BLaER1 (cell line): ENCODE measurements around the gene NR6A1.

Source experiments
- H3K27ac ChIP-seq: shearing (Covaris generic); formaldehyde crosslinking; 2 replicates; pipeline ENCODE4 v1.8.1; 2022
- H3K27me3 ChIP-seq: shearing (Covaris generic); formaldehyde crosslinking; 2 replicates; pipeline ENCODE4 v1.8.1; 2022
- H3K36me3 ChIP-seq: shearing (Covaris generic); formaldehyde crosslinking; 2 replicates; pipeline ENCODE4 v1.8.1; 2022
- H3K4me1 ChIP-seq: shearing (Covaris generic); formaldehyde crosslinking; 2 replicates; pipeline ENCODE4 v1.8.1; 2022
- H3K4me2 ChIP-seq: shearing (Covaris generic); formaldehyde crosslinking; 2 replicates; pipeline ENCODE4 v1.8.1; 2022
- H3K4me3 ChIP-seq: shearing (Covaris generic); formaldehyde crosslinking; 2 replicates; pipeline ENCODE4 v1.8.1; 2022
- H3K9ac ChIP-seq: shearing (Covaris generic); formaldehyde crosslinking; 2 replicates; pipeline ENCODE4 v1.8.1; 2022
- H3K9me3 ChIP-seq: shearing (Covaris generic); formaldehyde crosslinking; 2 replicates; pipeline ENCODE4 v1.8.1; 2022
- H4K20me1 ChIP-seq: shearing (Covaris generic); formaldehyde crosslinking; 2 replicates; pipeline ENCODE4 v1.8.1; 2022
- Cebpa-rat ChIP-seq: shearing (Covaris generic); IDR thresholded peaks from 2 replicates; pipeline ENCODE4 v1.8.1; 2022

NR6A1 gene

DNA sequence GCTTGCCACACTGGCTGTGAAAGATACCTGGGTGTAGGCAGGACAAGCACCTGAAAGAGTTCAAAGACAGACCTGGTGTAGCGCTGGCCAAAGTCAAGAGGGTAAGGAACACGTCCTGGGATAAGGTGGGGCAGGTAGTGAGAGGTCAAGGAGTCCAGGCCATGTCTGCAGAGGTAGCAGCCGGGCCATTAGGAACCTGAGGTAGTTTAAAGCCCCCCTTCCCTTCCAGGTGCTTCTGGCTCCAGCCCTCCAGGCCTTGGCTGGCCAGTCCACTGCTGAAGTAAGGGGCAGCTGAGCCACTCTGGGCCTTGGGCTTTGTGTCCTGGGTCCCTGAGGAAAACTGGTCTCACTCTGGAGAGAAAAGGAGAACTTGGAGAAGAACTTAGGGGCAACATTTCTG lies 250.0 kb downstream of the NR6A1 start:
- Histone ChIP-seq H4K20me1 (no peaks in the 10 kb centered on the region), H3K4me2 (no peak overlapping the region), H3K27me3 (no peaks in the 10 kb centered on the region), H3K36me3 (no peaks in the 10 kb centered on the region), H3K4me3 (no peak overlapping the region), H3K9ac (no peak overlapping the region), H3K9me3 (no peaks in the 10 kb centered on the region), H3K4me1 (no peaks in the 10 kb centered on the region), H3K27ac (no peak overlapping the region)
- no peak for TF ChIP-seq Cebpa-rat

DNA sequence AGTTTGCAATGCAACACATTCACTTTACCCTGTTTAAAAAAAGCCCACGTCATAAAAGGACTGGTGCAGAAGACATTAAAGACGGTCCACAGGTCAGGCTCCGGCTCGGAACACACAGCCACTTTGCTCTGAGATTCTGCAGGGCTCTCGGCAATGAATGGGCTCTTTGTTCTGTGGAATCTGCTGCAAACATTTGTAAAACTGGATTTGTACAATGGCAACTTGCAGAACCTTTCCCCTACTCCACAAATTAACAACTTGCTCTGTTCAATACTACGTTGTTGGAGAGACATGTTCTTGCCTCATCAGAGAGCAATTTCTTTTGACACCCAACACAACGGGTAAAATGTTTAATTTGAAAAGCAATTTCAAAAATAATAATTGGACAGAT lies 250.9 kb downstream of the NR6A1 start:
- Histone ChIP-seq H3K4me1 (no peaks in the 10 kb centered on the region), H3K9me3 (no peaks in the 10 kb centered on the region), H3K4me3 (no peak overlapping the region), H3K4me2 (no peak overlapping the region), H3K27me3 (no peaks in the 10 kb centered on the region), H3K36me3 (no peaks in the 10 kb centered on the region), H3K27ac (no peak overlapping the region), H4K20me1 (no peaks in the 10 kb centered on the region), H3K9ac (no peak overlapping the region)
- TF ChIP-seq Cebpa-rat = no peak

- H4K20me1 ChIP-seq = no peaks in the 10 kb centered on the region
- no peak overlapping the region for H3K9ac ChIP-seq
- H3K4me1 ChIP-seq = peaks cover 9% of the 10 kb centered on the region
- H3K9me3 ChIP-seq = no peaks in the 10 kb centered on the region
- no peak overlapping the region for H3K4me2 ChIP-seq
- no peaks in the 10 kb centered on the region for H3K36me3 ChIP-seq
- no peak for TF ChIP-seq Cebpa-rat
- no peak overlapping the region for H3K27ac ChIP-seq
- H3K4me3 ChIP-seq = no peak overlapping the region
- no peaks in the 10 kb centered on the region for H3K27me3 ChIP-seq
These were observed 253.0 kb downstream of the NR6A1 start for GRCh38 chr9:124518116-124518515.

DNA sequence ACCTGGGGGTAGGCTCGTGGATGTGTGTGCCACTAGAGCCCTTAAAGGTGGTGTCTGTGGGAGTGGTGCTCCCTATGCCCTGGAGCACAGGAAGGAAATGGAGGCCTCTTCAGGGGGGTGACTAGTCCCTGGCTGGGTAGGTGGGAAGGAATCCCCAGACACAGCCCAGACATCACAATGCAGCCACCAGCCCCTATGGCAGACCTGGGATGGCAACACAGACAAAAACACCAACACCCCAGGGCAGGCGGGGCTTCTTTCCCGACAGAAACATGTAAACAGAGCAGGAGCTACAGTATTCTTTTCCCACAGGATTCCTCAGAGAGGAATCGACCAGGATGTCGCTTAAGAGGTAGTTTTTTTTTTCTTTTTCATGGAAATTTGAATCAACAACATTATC lies 253.5 kb downstream of the NR6A1 start:
- TF ChIP-seq Cebpa-rat = no peak
- H3K4me2 ChIP-seq = no peak overlapping the region
- H3K9me3 ChIP-seq = no peaks in the 10 kb centered on the region
- peaks cover 15% of the 10 kb centered on the region for H3K4me1 ChIP-seq
- no peaks in the 10 kb centered on the region for H3K27me3 ChIP-seq
- no peak overlapping the region for H3K9ac ChIP-seq
- no peak overlapping the region for H3K27ac ChIP-seq
- H3K36me3 ChIP-seq = no peaks in the 10 kb centered on the region
- no peak overlapping the region for H3K4me3 ChIP-seq
- no peaks in the 10 kb centered on the region for H4K20me1 ChIP-seq

DNA sequence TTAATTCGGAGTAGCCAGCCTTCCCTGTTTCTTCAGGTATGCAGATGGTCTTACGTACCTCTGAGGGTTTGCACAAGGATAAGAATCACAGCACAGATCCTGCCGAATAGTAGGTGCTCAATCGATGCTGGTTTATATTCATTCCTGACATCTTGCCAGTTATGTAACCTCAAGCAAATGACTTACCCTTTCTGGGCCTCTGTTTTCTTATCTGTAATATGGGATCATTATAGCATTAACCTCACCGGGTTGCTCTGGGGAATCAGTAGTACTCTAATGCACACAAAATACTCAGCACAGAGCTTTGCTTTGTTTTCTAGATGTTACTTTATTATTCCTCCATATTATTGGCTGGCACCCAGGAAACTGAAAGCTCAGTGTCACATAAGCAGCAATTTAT lies 256.2 kb downstream of the NR6A1 start:
- Histone ChIP-seq H4K20me1 (no peaks in the 10 kb centered on the region), H3K9ac (no peak overlapping the region), H3K36me3 (no peaks in the 10 kb centered on the region), H3K4me3 (no peak overlapping the region), H3K27ac (no peak overlapping the region), H3K27me3 (no peaks in the 10 kb centered on the region), H3K4me1 (peaks cover 25% of the 10 kb centered on the region), H3K4me2 (no peak overlapping the region), H3K9me3 (no peaks in the 10 kb centered on the region)
- TF ChIP-seq Cebpa-rat = no peak

GRCh38 chr9:124514125-124514524 lies 257.0 kb downstream of the NR6A1 start:
- no peak for TF ChIP-seq Cebpa-rat
- Histone ChIP-seq H3K36me3 (no peaks in the 10 kb centered on the region), H3K9ac (no peak overlapping the region), H3K4me2 (peak overlapping the region; percentile 74), H3K27me3 (no peaks in the 10 kb centered on the region), H4K20me1 (no peaks in the 10 kb centered on the region), H3K27ac (no peak overlapping the region), H3K4me1 (peaks cover 25% of the 10 kb centered on the region), H3K9me3 (no peaks in the 10 kb centered on the region), H3K4me3 (no peak overlapping the region)

GRCh38 chr9:124513376-124513994 lies 257.6 kb downstream of the NR6A1 start:
- H3K36me3 ChIP-seq = no peaks in the 10 kb centered on the region
- peak overlapping the region; percentile 63 for H3K27ac ChIP-seq
- peak overlapping the region; percentile 74 for H3K4me2 ChIP-seq
- H3K27me3 ChIP-seq = no peaks in the 10 kb centered on the region
- no peak for TF ChIP-seq Cebpa-rat
- no peak overlapping the region for H3K9ac ChIP-seq
- H3K4me3 ChIP-seq = no peak overlapping the region
- no peaks in the 10 kb centered on the region for H4K20me1 ChIP-seq
- H3K4me1 ChIP-seq = peaks cover 25% of the 10 kb centered on the region
- no peaks in the 10 kb centered on the region for H3K9me3 ChIP-seq

DNA sequence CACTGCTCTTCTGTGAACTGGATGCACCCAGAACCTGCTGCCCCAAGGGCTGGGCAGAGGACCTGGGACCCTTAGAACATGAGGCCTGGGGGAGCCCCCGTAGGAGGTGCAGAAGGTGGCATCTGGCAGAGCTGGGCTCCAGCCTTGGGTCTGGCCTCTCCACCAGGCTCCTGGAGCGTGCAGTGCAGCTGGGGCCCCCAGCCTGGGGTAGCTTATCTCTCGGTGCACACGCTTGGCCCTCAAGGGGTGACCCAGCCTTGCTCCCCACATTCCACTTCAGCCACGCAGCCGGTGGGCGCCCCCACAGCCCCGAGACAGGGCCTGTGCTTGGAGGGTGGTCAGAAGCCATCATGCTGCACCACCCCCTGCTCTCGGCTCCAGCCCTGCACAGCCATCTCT lies 258.3 kb downstream of the NR6A1 start:
- Histone ChIP-seq H3K9me3 (no peaks in the 10 kb centered on the region), H4K20me1 (no peaks in the 10 kb centered on the region), H3K27ac (no peak overlapping the region), H3K27me3 (no peaks in the 10 kb centered on the region), H3K4me3 (no peak overlapping the region), H3K4me1 (peaks cover 25% of the 10 kb centered on the region), H3K36me3 (no peaks in the 10 kb centered on the region), H3K9ac (no peak overlapping the region), H3K4me2 (no peak overlapping the region)
- no peak for TF ChIP-seq Cebpa-rat

GRCh38 chr9:124511891-124512805 lies 259.0 kb downstream of the NR6A1 start:
- Histone ChIP-seq H3K4me1 (peaks cover 25% of the 10 kb centered on the region), H4K20me1 (no peaks in the 10 kb centered on the region), H3K36me3 (no peaks in the 10 kb centered on the region), H3K4me2 (peak overlapping the region; percentile 48), H3K4me3 (no peak overlapping the region), H3K27ac (no peak overlapping the region), H3K9me3 (no peaks in the 10 kb centered on the region), H3K27me3 (no peaks in the 10 kb centered on the region), H3K9ac (no peak overlapping the region)
- no peak for TF ChIP-seq Cebpa-rat

- no peaks in the 10 kb centered on the region for H3K9me3 ChIP-seq
- peaks cover 25% of the 10 kb centered on the region for H3K4me1 ChIP-seq
- H3K36me3 ChIP-seq = no peaks in the 10 kb centered on the region
- H4K20me1 ChIP-seq = no peaks in the 10 kb centered on the region
- peaks cover 7% of the 10 kb centered on the region for H3K27me3 ChIP-seq
- H3K9ac ChIP-seq = no peak overlapping the region
- no peak overlapping the region for H3K4me3 ChIP-seq
- no peak overlapping the region for H3K27ac ChIP-seq
- TF ChIP-seq Cebpa-rat = no peak
- H3K4me2 ChIP-seq = peak overlapping the region; percentile 48; the same call in 1 of the 2 replicates
These were observed 259.7 kb downstream of the NR6A1 start for GRCh38 chr9:124511426-124511840.
